ENCODE results near the gene CHRM1.

The CHRM1 gene

DNA sequence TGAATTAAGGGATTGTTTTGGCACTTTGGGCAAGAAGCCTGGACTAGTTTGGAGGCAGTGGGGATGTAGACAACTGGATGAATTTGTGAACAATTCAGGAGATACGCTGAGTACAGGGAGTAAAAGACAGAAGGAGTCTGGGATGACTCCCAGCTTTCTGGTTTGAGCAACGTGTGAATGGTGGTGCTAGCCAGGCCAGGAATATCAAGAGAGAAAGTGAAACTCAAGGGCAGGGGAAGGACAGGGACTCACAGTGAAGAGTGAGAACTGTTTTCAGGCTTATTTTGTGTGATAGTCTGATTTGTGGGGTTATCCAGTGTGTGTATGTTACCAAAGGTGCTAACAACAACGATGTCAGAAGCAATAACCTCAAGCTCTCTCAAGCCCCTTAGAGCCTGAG is 15.9 kb downstream of the CHRM1 start:
- DNase-seq (ENCODE audit: low read depth, low spot score) = no peak

DNA sequence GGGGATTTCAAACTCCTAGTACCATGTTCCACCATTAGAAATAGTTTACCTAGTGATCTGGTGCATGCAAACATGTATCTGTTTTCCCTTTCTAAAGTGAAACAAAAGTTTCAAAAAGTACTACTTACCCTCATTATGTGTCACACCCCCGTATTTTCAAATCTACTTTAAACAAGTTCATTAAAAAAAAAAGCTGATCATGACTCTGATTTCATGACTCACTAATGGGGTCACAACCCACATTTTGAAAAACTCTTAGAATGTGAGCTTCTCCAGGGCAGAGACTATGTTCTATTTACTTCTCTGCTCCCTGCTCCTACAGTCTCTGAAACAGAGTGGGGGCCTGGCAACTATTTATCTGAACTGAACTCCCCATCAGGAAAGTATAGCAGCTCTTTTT is 18.2 kb downstream of the CHRM1 start:
- no peak for DNase-seq (ENCODE audit: low read depth, low spot score)

- DNase-seq (ENCODE audit: low read depth, low spot score) = no peak
These were observed 23.1 kb downstream of the CHRM1 start for GRCh38 chr11:62898027-62898426.

- no peak for DNase-seq (ENCODE audit: low read depth, low spot score)
These were observed 23.9 kb downstream of the CHRM1 start for GRCh38 chr11:62897311-62897710.

GRCh38 chr11:62896049-62896448 is 25.1 kb downstream of the CHRM1 start:
- no peak for DNase-seq (ENCODE audit: low read depth, low spot score)

DNA sequence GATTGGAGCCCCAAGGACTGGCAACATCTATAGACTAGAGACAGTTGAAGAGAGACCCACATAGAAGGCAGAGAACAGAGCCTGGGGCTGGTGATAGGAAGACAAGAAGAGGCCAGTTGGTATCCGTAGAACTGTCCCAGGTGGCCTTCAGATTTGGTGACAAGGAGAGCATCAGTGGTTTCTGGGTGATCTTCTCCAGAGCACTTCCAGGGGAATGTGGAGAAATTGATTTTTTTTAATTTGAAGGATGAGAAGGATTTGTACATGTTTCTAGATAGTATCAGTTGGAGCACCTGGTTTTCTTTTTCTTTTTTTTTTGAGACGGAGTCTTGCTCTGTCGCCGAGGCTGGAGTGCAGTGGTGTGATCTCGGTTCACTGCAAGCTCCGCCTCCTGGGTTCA is 25.7 kb downstream of the CHRM1 start:
- no peak for DNase-seq (ENCODE audit: low read depth, low spot score)

GRCh38 chr11:62892077-62892922 is 28.9 kb downstream of the CHRM1 start:
- DNase-seq (ENCODE audit: low read depth, low spot score) = no peak

DNA sequence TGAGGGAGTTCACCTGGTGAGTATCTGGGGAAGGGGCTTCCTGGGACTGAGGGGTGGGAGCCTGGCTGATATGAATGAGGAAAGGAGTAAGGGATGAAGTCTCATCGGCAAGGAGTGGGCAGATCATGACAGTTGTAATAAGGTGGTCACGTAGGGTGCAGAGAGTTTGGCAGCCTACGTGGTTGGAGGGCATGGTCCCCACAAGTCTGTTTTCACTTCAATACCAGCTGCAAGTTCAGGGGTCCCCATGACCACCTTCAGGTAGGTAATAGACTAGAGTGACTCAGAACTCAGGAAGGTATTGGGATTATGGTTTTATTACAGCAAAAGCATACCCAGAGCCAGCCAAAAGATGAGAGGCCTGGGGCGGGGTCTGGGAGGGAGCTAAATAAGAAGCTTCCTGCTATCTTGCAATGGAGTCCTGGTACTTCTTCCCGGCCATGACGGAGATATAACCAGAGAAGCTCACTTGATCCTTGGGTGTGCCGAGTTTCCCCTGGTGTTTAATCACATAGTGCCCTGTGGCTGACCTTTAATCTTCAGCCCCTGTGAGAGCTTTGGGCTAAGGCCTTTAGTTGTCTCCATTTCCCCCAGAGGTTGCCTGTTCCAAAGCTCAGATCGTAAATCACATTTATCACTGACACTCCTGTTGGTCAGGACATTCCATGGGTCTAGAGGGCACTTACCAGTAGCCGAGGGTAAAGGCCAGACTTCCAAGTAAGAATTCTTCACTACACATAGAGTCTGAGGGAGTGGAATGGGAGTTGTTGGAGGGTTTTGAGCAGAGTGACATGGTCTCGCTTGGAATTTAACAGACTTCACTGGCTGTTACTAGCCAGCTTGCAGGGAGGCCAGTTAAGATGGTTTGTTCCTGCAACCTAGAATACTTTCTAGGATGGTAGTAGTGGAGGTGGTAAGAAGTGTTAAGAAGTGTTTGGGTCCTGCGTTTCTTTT is 31.4 kb downstream of the CHRM1 start:
- no peak for DNase-seq (ENCODE audit: low read depth, low spot score)

- no peak for DNase-seq (ENCODE audit: low read depth, low spot score)
These were observed 32.1 kb downstream of the CHRM1 start for GRCh38 chr11:62889126-62889483.

GRCh38 chr11:62888406-62888805 is 32.8 kb downstream of the CHRM1 start:
- no peak for DNase-seq (ENCODE audit: low read depth, low spot score)

DNA sequence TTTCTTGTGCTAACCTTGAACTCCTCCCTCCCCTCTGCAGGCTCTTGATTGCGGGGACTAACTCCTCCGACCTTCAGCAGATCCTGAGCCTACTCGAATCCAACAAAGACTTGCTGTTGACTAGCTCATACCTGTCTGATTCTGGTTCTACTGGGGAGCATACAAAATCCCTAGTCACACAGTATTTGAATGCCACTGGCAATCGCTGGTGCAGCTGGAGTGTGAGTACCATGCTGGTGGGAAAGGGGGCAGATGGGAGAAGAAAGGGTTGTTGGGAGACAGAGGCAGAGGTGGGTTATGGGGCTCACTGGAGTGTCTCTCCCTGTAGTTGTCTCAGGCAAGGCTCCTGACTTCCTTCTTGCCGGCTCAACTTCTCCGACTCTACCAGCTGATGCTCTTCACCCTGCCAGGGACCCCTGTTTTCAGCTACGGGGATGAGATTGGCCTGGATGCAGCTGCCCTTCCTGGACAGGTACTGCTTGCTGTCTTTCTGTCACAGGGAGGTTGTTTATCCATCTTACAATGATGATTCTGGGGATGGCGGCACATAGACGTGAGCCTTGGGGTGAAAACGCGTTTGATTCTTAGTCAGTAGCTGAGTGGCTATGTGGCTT is 35.9 kb downstream of the CHRM1 start:
- DNase-seq (ENCODE audit: low read depth, low spot score) = no peak

GRCh38 chr11:62883673-62884072 is 37.5 kb downstream of the CHRM1 start:
- DNase-seq (ENCODE audit: low read depth, low spot score) = no peak

GRCh38 chr11:62882788-62883501 is 38.2 kb downstream of the CHRM1 start:
- no peak for DNase-seq (ENCODE audit: low read depth, low spot score)

GRCh38 chr11:62882431-62882749 is 38.8 kb downstream of the CHRM1 start:
- no peak for DNase-seq (ENCODE audit: low read depth, low spot score)

- DNase-seq (ENCODE audit: low read depth, low spot score) = peak; percentile 93
These were observed 39.4 kb downstream of the CHRM1 start for GRCh38 chr11:62881579-62882430.

DNA sequence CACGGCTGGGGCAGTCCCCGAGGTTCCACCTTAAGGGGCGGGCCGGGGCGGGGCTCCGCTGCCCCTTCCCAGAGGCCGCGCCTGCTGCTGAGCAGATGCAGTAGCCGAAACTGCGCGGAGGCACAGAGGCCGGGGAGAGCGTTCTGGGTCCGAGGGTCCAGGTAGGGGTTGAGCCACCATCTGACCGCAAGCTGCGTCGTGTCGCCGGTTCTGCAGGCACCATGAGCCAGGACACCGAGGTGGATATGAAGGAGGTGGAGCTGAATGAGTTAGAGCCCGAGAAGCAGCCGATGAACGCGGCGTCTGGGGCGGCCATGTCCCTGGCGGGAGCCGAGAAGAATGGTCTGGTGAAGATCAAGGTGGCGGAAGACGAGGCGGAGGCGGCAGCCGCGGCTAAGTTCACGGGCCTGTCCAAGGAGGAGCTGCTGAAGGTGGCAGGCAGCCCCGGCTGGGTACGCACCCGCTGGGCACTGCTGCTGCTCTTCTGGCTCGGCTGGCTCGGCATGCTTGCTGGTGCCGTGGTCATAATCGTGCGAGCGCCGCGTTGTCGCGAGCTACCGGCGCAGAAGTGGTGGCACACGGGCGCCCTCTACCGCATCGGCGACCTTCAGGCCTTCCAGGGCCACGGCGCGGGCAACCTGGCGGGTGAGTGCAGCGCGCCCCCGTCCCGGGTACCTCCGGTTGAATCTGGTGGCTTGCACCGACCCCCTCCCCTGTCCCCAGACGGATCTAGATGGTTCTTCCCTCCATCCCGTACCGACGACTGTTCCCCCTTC is 40.2 kb downstream of the CHRM1 start, which contains the start of gene SLC3A2:
Gene SLC3A2 (plus strand): TSS at position 94 of the 776 bp plus-strand sequence. CDS start 128 bp downstream, at position 222.
- DNase-seq (ENCODE audit: low read depth, low spot score) = no peak

GRCh38 chr11:62880231-62880802 is 40.8 kb downstream of the CHRM1 start:
- no peak for DNase-seq (ENCODE audit: low read depth, low spot score)

- no peak for DNase-seq (ENCODE audit: low read depth, low spot score)
These were observed 41.8 kb downstream of the CHRM1 start for GRCh38 chr11:62879235-62879978.

GRCh38 chr11:62876712-62877111 is 44.5 kb downstream of the CHRM1 start:
- no peak for DNase-seq (ENCODE audit: low read depth, low spot score)

Data from smooth muscle cell of the brain vasculature (primary cell).